GM23338 (cell line): Measurements from ENCODE around the gene APBA2. TPM values are rescaled to one million over a fixed set of nuclear protein-coding genes. Genes with fewer than 3 reads are reported as not detected.

Experiments used
- ATAC-seq: fragments of 200-7000 bp; cut with Tn5 transposase; 3 replicates; pipeline ENCODE4 v1.9.1; 2020
- DNase-seq: peaks from one replicate; pipeline ENCODE4 v3.0.0-alpha.2; 2015; ENCODE audit warnings: low spot score
- H2AFZ ChIP-seq: fragments of 200-600 bp; sonication (generic); 2 replicates; pipeline ENCODE4 v1.8.0; 2016; ENCODE audit warnings: antibody characterized with exemption, mild to moderate bottlenecking, moderate library complexity
- H3F3A ChIP-seq: fragments of 200-600 bp; sonication (generic); replicated peaks from 2 replicates; pipeline ENCODE4 v1.8.0; 2017; ENCODE audit warnings: antibody characterized with exemption, mixed run types, low read depth
- H3K27ac ChIP-seq: fragments of 200-600 bp; sonication (generic); 2 replicates; pipeline ENCODE4 v1.6.1; 2016; ENCODE audit warnings: low read depth
- H3K27me3 ChIP-seq: fragments of 200-600 bp; sonication (generic); 2 replicates; pipeline ENCODE4 v1.8.0; 2016; ENCODE audit warnings: mild to moderate bottlenecking, mixed run types, moderate library complexity; ENCODE audit not compliant: insufficient read depth
- H3K36me3 ChIP-seq: fragments of 200-600 bp; sonication (generic); 2 replicates; pipeline ENCODE4 v1.8.0; 2016; ENCODE audit warnings: mild to moderate bottlenecking; ENCODE audit not compliant: insufficient read depth
- H3K4me1 ChIP-seq: fragments of 200-600 bp; sonication (generic); 2 replicates; pipeline ENCODE4 v1.8.0; 2016; ENCODE audit warnings: mild to moderate bottlenecking, moderate library complexity; ENCODE audit not compliant: insufficient read depth
- H3K4me2 ChIP-seq: fragments of 200-600 bp; sonication (generic); 2 replicates; pipeline ENCODE4 v1.7.1; 2017; ENCODE audit warnings: mixed run types
- H3K4me3 ChIP-seq: fragments of 200-600 bp; sonication (generic); 2 replicates; pipeline ENCODE4 v1.6.1; 2016; ENCODE audit warnings: mixed run types
- H3K79me2 ChIP-seq: fragments of 200-600 bp; sonication (generic); replicated peaks from 2 replicates; pipeline ENCODE4 v1.8.0; 2017; ENCODE audit warnings: mild to moderate bottlenecking; ENCODE audit not compliant: insufficient read depth
- H3K9me2 ChIP-seq: fragments of 200-600 bp; sonication (generic); 2 replicates; pipeline ENCODE4 v1.8.0; 2017; ENCODE audit not compliant: insufficient read depth
- H4K20me1 ChIP-seq: fragments of 200-600 bp; sonication (generic); replicated peaks from 2 replicates; pipeline ENCODE4 v1.8.0; 2017; ENCODE audit warnings: mild to moderate bottlenecking; ENCODE audit not compliant: insufficient read depth
- H3K27ac Mint-ChIP-seq: 2 replicates; pipeline ENCODE4 v1.8.0; 2020; ENCODE audit warnings: inconsistent platforms, mild to moderate bottlenecking, moderate library complexity, mixed read lengths
- H3K27me3 Mint-ChIP-seq: 3 replicates; pipeline ENCODE4 v1.8.0; 2022; ENCODE audit warnings: low read depth, mild to moderate bottlenecking, moderate library complexity, mixed read lengths, inconsistent platforms; ENCODE audit not compliant: insufficient read depth, poor library complexity
- H3K36me3 Mint-ChIP-seq: 3 replicates; pipeline ENCODE4 v1.8.0; 2021; ENCODE audit warnings: low read depth, mild to moderate bottlenecking, inconsistent platforms, moderate library complexity, mixed read lengths
- H3K4me1 Mint-ChIP-seq: 3 replicates; pipeline ENCODE4 v1.8.0; 2020; ENCODE audit warnings: mild to moderate bottlenecking, inconsistent platforms, mixed read lengths
- H3K4me3 Mint-ChIP-seq: 3 replicates; pipeline ENCODE4 v1.8.0; 2021; ENCODE audit warnings: moderate library complexity, mild to moderate bottlenecking, inconsistent platforms, mixed read lengths
- H3K9me3 Mint-ChIP-seq: 3 replicates; pipeline ENCODE4 v1.8.0; 2020; ENCODE audit warnings: moderate library complexity, mild to moderate bottlenecking, inconsistent platforms, mixed read lengths
- CREB1 ChIP-seq: fragments of 250-450 bp; sonication (Bioruptor Pico); IDR thresholded peaks from 2 replicates; pipeline ENCODE4 v1.5.0; 2020; ENCODE audit warnings: low read depth, mild to moderate bottlenecking, moderate library complexity
- EZH2 ChIP-seq: fragments of 200-600 bp; sonication (generic); IDR thresholded peaks from one replicate; pipeline ENCODE4 v1.8.0; 2017; ENCODE audit warnings: antibody characterized with exemption, mild to moderate bottlenecking, low read depth; ENCODE audit not compliant: unreplicated experiment
- EZH2phosphoT487 ChIP-seq: fragments of 200-600 bp; sonication (generic); IDR thresholded peaks from one replicate; pipeline ENCODE4 v1.8.1; 2018; ENCODE audit warnings: antibody characterized with exemption; ENCODE audit not compliant: unreplicated experiment
- JUNB ChIP-seq: IDR thresholded peaks from one replicate; pipeline ENCODE4 v1.6.1; 2016; ENCODE audit warnings: antibody characterized with exemption; ENCODE audit not compliant: unreplicated experiment
- NANOG ChIP-seq: IDR thresholded peaks from 2 replicates; pipeline ENCODE4 v1.6.1; 2016; ENCODE audit warnings: antibody characterized with exemption, borderline replicate concordance
- POLR2AphosphoS5 ChIP-seq: IDR thresholded peaks from 2 replicates; pipeline ENCODE4 v1.6.1; 2016; ENCODE audit warnings: antibody characterized with exemption, low read depth
- STAT1 ChIP-seq: IDR thresholded peaks from one replicate; pipeline ENCODE4 v1.6.1; 2016; ENCODE audit warnings: antibody characterized with exemption; ENCODE audit not compliant: unreplicated experiment
- polyA plus RNA-seq: library from polyadenylated mRNA; unstranded; fragments of >200 nt; fragmentation: Nextera tagmentation; extraction: Ambion mirVana; gene quantifications from 2 replicates; pipeline ENCODE4 v1.2.1, GENCODE V29; 2016
- total RNA-seq: library from RNA; depleted of rRNA; stranded (reverse); fragments of >200 nt; shearing (Covaris generic); gene quantifications from 2 replicates; pipeline ENCODE4 v1.2.3, GENCODE V29; 2014
- TF ChIP-seq, protein P1 (sequence below), 2 experiments: fragments of 200-600 bp in 1 of 2; sonication (generic) in 1 of 2; conservative IDR thresholded peaks; 2 replicates each; pipeline versions ENCODE4 v1.5.1 to v1.6.1; 2016 to 2017; ENCODE audit warnings: antibody characterized with exemption in 2 of 2, low read depth in 2 of 2, mild to moderate bottlenecking in 2 of 2, moderate library complexity in 1 of 2
- TF ChIP-seq, protein P2 (sequence below): IDR thresholded peaks from 2 replicates; pipeline ENCODE4 v1.6.1; 2016; ENCODE audit warnings: antibody characterized with exemption
- TF ChIP-seq, protein P3 (sequence below): IDR thresholded peaks from one replicate; pipeline ENCODE4 v1.6.1; 2018; ENCODE audit warnings: antibody characterized with exemption; ENCODE audit not compliant: unreplicated experiment

The APBA2 gene
- total and polyA plus RNA-seq, 2 experiments from 2014 or later = 5.9 to 24.7 TPM

DNA sequence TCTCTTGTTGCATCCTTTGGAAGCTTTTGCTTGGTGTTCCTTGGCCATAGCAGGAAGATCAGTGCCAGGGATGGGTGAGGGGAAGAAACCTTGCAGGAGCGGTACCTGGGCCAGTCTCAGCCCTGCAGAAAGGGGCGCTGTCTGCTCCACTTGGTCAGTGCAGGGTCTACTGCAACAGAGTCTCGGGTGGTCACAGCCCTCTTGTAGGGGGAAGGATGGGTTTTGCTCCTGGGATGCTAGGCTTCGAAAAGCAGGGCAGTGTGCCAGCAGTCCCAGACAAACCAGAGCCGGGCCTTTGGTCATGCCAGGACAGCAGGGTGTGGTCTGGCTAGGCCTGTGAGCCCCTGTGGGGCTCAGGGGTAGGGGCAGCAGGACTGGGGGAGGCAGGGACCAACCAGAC is 186.7 kb downstream of the APBA2 start:
- Mint-ChIP-seq H3K9me3 (peaks cover 11% of the 10 kb centered on the region), H3K4me1 (peaks cover 9% of the 10 kb centered on the region), H3K27me3 (peaks cover 7% of the 10 kb centered on the region), H3K27ac (no peak overlapping the region), H3K4me3 (no peak overlapping the region), H3K36me3 (peaks cover 4% of the 10 kb centered on the region)
- no peak overlapping the region for H3K4me2 ChIP-seq
- H3K36me3 ChIP-seq = no peaks in the 10 kb centered on the region
- no peaks in the 10 kb centered on the region for H3K27me3 ChIP-seq
- no peak overlapping the region for H2AFZ ChIP-seq
- H3K9me2 ChIP-seq = peaks cover 6% of the 10 kb centered on the region; the same call in 1 of the 2 replicates
- TF ChIP-seq, protein P1, sequence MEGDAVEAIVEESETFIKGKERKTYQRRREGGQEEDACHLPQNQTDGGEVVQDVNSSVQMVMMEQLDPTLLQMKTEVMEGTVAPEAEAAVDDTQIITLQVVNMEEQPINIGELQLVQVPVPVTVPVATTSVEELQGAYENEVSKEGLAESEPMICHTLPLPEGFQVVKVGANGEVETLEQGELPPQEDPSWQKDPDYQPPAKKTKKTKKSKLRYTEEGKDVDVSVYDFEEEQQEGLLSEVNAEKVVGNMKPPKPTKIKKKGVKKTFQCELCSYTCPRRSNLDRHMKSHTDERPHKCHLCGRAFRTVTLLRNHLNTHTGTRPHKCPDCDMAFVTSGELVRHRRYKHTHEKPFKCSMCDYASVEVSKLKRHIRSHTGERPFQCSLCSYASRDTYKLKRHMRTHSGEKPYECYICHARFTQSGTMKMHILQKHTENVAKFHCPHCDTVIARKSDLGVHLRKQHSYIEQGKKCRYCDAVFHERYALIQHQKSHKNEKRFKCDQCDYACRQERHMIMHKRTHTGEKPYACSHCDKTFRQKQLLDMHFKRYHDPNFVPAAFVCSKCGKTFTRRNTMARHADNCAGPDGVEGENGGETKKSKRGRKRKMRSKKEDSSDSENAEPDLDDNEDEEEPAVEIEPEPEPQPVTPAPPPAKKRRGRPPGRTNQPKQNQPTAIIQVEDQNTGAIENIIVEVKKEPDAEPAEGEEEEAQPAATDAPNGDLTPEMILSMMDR (conservative IDR thresholded peaks at IDR 0.05; ENCODE audit: low read depth in 2 of 2) = peak in 1 of 2 experiments; percentile 26; a peak in 2 of 4 replicates
- no peak for TF ChIP-seq NANOG
- H3K27ac ChIP-seq = no peak overlapping the region
- DNase-seq (no peak), ATAC-seq (peak; percentile 57)
- H3K4me3 ChIP-seq = no peak overlapping the region
- no peaks in the 10 kb centered on the region for H4K20me1 ChIP-seq
- H3K79me2 ChIP-seq = no peaks in the 10 kb centered on the region
- no peaks in the 10 kb centered on the region for H3F3A ChIP-seq
- H3K4me1 ChIP-seq = no peaks in the 10 kb centered on the region

DNA sequence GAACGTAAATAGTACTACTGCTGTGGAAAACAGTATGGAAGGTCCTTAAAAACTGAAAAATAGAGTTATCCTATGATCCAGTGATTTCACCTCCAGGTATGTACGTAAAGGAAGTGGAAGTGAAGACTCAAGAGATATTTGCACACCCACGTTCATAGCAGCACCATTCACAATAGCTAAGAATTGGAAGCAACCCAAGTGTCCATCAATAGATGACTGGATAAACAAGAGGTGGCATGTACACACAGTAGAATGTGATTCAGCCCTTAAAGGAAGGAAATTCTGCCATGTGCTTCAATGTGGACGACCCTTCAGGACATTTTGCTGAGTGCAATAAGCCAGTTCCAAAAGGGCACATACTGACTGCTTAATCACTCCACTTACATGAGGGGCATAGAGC is 188.3 kb downstream of the APBA2 start:
- H2AFZ ChIP-seq = no peak overlapping the region
- H3K36me3 Mint-ChIP-seq = peaks cover 2% of the 10 kb centered on the region
- DNase-seq = no peak
- TF ChIP-seq NANOG (no peak), POLR2AphosphoS5 (no peak), JUNB (no peak), EZH2phosphoT487 (no peak), EZH2 (no peak), STAT1 (no peak), CREB1 (CRISPR knock-in tag) (no peak)
- TF ChIP-seq, protein P2, sequence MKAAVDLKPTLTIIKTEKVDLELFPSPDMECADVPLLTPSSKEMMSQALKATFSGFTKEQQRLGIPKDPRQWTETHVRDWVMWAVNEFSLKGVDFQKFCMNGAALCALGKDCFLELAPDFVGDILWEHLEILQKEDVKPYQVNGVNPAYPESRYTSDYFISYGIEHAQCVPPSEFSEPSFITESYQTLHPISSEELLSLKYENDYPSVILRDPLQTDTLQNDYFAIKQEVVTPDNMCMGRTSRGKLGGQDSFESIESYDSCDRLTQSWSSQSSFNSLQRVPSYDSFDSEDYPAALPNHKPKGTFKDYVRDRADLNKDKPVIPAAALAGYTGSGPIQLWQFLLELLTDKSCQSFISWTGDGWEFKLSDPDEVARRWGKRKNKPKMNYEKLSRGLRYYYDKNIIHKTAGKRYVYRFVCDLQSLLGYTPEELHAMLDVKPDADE = no peak
- TF ChIP-seq, protein P3, sequence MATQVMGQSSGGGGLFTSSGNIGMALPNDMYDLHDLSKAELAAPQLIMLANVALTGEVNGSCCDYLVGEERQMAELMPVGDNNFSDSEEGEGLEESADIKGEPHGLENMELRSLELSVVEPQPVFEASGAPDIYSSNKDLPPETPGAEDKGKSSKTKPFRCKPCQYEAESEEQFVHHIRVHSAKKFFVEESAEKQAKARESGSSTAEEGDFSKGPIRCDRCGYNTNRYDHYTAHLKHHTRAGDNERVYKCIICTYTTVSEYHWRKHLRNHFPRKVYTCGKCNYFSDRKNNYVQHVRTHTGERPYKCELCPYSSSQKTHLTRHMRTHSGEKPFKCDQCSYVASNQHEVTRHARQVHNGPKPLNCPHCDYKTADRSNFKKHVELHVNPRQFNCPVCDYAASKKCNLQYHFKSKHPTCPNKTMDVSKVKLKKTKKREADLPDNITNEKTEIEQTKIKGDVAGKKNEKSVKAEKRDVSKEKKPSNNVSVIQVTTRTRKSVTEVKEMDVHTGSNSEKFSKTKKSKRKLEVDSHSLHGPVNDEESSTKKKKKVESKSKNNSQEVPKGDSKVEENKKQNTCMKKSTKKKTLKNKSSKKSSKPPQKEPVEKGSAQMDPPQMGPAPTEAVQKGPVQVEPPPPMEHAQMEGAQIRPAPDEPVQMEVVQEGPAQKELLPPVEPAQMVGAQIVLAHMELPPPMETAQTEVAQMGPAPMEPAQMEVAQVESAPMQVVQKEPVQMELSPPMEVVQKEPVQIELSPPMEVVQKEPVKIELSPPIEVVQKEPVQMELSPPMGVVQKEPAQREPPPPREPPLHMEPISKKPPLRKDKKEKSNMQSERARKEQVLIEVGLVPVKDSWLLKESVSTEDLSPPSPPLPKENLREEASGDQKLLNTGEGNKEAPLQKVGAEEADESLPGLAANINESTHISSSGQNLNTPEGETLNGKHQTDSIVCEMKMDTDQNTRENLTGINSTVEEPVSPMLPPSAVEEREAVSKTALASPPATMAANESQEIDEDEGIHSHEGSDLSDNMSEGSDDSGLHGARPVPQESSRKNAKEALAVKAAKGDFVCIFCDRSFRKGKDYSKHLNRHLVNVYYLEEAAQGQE = no peak

More for the DNA sequence above, 188.3 kb downstream of the APBA2 start:
- no peaks in the 10 kb centered on the region for H3K27me3 ChIP-seq
- H3K4me3 ChIP-seq = no peak overlapping the region
- no peak overlapping the region for H3K4me2 ChIP-seq
- H3K27ac Mint-ChIP-seq = no peak overlapping the region
- no peak overlapping the region for H3K27ac ChIP-seq
- peaks cover 7% of the 10 kb centered on the region for H3K9me3 Mint-ChIP-seq
- H3K79me2 ChIP-seq = no peaks in the 10 kb centered on the region
- no peaks in the 10 kb centered on the region for H3K4me1 ChIP-seq
- ATAC-seq = no peak
- no peaks in the 10 kb centered on the region for H4K20me1 ChIP-seq
- H3K9me2 ChIP-seq = peaks cover 6% of the 10 kb centered on the region; the same call in 1 of the 2 replicates
- H3F3A ChIP-seq = no peaks in the 10 kb centered on the region
- H3K27me3 Mint-ChIP-seq = peaks cover 7% of the 10 kb centered on the region
- peaks cover 9% of the 10 kb centered on the region for H3K4me1 Mint-ChIP-seq
- no peak overlapping the region for H3K4me3 Mint-ChIP-seq
- H3K36me3 ChIP-seq = no peaks in the 10 kb centered on the region
